ENCODE data around the gene SLMAP.
A peak's percentile ranks its signal among the peaks of the same experiment; 100 is the strongest.

SLMAP gene

GRCh38 chr3:57709559-57709958 is 46.5 kb upstream of the SLMAP start:
- Histone ChIP-seq H3K27me3 (ENCODE audit: insufficient read depth, low read length, poor library complexity, severe bottlenecking) (no peaks in the 10 kb centered on the region), H3K4me2 (ENCODE audit: low read depth, low read length, poor library complexity, severe bottlenecking) (no peak overlapping the region), H3K9me3 (ENCODE audit: insufficient read depth, low read depth, low read length) (no peaks in the 10 kb centered on the region), H3F3A (ENCODE audit: low read depth) (no peaks in the 10 kb centered on the region), H3K4me1 (ENCODE audit: insufficient read depth, low read length, poor library complexity, severe bottlenecking) (no peaks in the 10 kb centered on the region), H4K20me1 (ENCODE audit: insufficient read depth, low read length, poor library complexity, severe bottlenecking) (no peaks in the 10 kb centered on the region), H3K4me3 (ENCODE audit: low read length, poor library complexity, severe bottlenecking) (no peak overlapping the region), H3K36me3 (ENCODE audit: insufficient read depth, low read length) (no peaks in the 10 kb centered on the region), H3K9ac (ENCODE audit: low read depth, low read length, poor library complexity, severe bottlenecking) (no peak overlapping the region), H2AFZ (ENCODE audit: low read length) (peak overlapping the region; percentile 91), H3K79me2 (ENCODE audit: insufficient read depth, low read length) (no peaks in the 10 kb centered on the region), H3K9me2 (replicated peaks; ENCODE audit: low read depth, low read length) (no peaks in the 10 kb centered on the region)
- no peak for TF ChIP-seq CTCF (conservative IDR thresholded peaks at IDR 0.05; ENCODE audit: low read length)
- no peak for TF ChIP-seq EZH2phosphoT487 (IDR thresholded peaks at IDR 0.05; ENCODE audit: borderline replicate concordance)

- no peak overlapping the region for H3K9ac ChIP-seq (ENCODE audit: low read depth, low read length, poor library complexity, severe bottlenecking)
- TF ChIP-seq EZH2phosphoT487 (IDR thresholded peaks at IDR 0.05; ENCODE audit: borderline replicate concordance) (no peak), CTCF (conservative IDR thresholded peaks at IDR 0.05; ENCODE audit: low read length) (no peak)
- no peaks in the 10 kb centered on the region for H3K36me3 ChIP-seq (ENCODE audit: insufficient read depth, low read length)
- no peak overlapping the region for H3K4me3 ChIP-seq (ENCODE audit: low read length, poor library complexity, severe bottlenecking)
- H3K4me1 ChIP-seq (ENCODE audit: insufficient read depth, low read length, poor library complexity, severe bottlenecking), result no peaks in the 10 kb centered on the region
- H3K27me3 ChIP-seq (ENCODE audit: insufficient read depth, low read length, poor library complexity, severe bottlenecking), result no peaks in the 10 kb centered on the region
- no peaks in the 10 kb centered on the region for H4K20me1 ChIP-seq (ENCODE audit: insufficient read depth, low read length, poor library complexity, severe bottlenecking)
- no peaks in the 10 kb centered on the region for H3K79me2 ChIP-seq (ENCODE audit: insufficient read depth, low read length)
- no peaks in the 10 kb centered on the region for H3K9me2 ChIP-seq (replicated peaks; ENCODE audit: low read depth, low read length)
- H3F3A ChIP-seq (ENCODE audit: low read depth), result no peaks in the 10 kb centered on the region
- H3K4me2 ChIP-seq (ENCODE audit: low read depth, low read length, poor library complexity, severe bottlenecking), result no peak overlapping the region
- H3K9me3 ChIP-seq (ENCODE audit: insufficient read depth, low read depth, low read length), result no peaks in the 10 kb centered on the region
- H2AFZ ChIP-seq (ENCODE audit: low read length), result no peak overlapping the region
Observed at GRCh38 chr3:57715686-57716085, 40.4 kb upstream of the SLMAP start.

- H3K27me3 ChIP-seq (ENCODE audit: insufficient read depth, low read length, poor library complexity, severe bottlenecking), result no peaks in the 10 kb centered on the region
- H3K9me2 ChIP-seq (replicated peaks; ENCODE audit: low read depth, low read length), result no peaks in the 10 kb centered on the region
Observed at GRCh38 chr3:57717205-57717868, 38.8 kb upstream of the SLMAP start.

More at GRCh38 chr3:57717205-57717868, 38.8 kb upstream of the SLMAP start:
- no peaks in the 10 kb centered on the region for H4K20me1 ChIP-seq (ENCODE audit: insufficient read depth, low read length, poor library complexity, severe bottlenecking)
- no peaks in the 10 kb centered on the region for H3F3A ChIP-seq (ENCODE audit: low read depth)
- no peaks in the 10 kb centered on the region for H3K4me1 ChIP-seq (ENCODE audit: insufficient read depth, low read length, poor library complexity, severe bottlenecking)
- H3K4me2 ChIP-seq (ENCODE audit: low read depth, low read length, poor library complexity, severe bottlenecking), result no peak overlapping the region
- H3K36me3 ChIP-seq (ENCODE audit: insufficient read depth, low read length), result no peaks in the 10 kb centered on the region
- no peaks in the 10 kb centered on the region for H3K79me2 ChIP-seq (ENCODE audit: insufficient read depth, low read length)
- no peaks in the 10 kb centered on the region for H3K9me3 ChIP-seq (ENCODE audit: insufficient read depth, low read depth, low read length)
- H2AFZ ChIP-seq (ENCODE audit: low read length), result no peak overlapping the region
- no peak overlapping the region for H3K4me3 ChIP-seq (ENCODE audit: low read length, poor library complexity, severe bottlenecking)
- no peak for TF ChIP-seq CTCF (conservative IDR thresholded peaks at IDR 0.05; ENCODE audit: low read length)
- TF ChIP-seq EZH2phosphoT487 (IDR thresholded peaks at IDR 0.05; ENCODE audit: borderline replicate concordance), result no peak
- H3K9ac ChIP-seq (ENCODE audit: low read depth, low read length, poor library complexity, severe bottlenecking), result no peak overlapping the region
